Tibial nerve (tissue), 3 donors: ENCODE data around the gene SLC39A13.

Experiments
- POLR2A ChIP-seq, 2 donors: fragments of 450-650 bp; IDR thresholded peaks; one replicate each; pipeline ENCODE4 v1.6.1; 2017; ENCODE audit warnings: antibody characterized with exemption in 2 of 2, mild to moderate bottlenecking in 2 of 2, moderate library complexity in 2 of 2
- TF ChIP-seq, protein P1 (sequence below), 5 experiments: fragments of 200-600 bp in 3 of 5; fragments of 450-650 bp in 2 of 5; sonication (generic) in 3 of 5; IDR thresholded peaks; one replicate each; pipeline ENCODE4 v1.5.1; 2016 to 2019; ENCODE audit warnings: antibody characterized with exemption in 5 of 5, mild to moderate bottlenecking in 3 of 5, moderate library complexity in 2 of 5

DNA sequence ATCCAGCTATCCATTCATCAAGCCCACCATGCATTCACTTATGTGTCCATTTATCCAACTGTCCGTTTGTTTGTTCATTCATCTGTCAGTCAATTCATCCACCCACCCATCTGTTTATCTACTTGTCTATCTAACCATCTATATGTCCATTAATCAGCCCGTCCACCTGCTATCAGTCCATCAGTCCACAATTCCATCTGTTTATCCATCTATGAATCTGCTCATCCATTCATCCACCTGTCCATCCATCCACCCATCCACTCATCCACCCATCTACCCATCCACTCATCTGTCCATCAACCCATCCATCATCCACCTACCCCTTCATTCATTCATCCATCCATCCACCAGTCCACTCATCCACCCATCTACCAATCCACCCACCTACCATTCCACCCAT is 29.1 kb upstream of the SLC39A13 start:
- TF ChIP-seq POLR2A (IDR thresholded peaks at IDR 0.05) = no peak
- TF ChIP-seq, protein P1, sequence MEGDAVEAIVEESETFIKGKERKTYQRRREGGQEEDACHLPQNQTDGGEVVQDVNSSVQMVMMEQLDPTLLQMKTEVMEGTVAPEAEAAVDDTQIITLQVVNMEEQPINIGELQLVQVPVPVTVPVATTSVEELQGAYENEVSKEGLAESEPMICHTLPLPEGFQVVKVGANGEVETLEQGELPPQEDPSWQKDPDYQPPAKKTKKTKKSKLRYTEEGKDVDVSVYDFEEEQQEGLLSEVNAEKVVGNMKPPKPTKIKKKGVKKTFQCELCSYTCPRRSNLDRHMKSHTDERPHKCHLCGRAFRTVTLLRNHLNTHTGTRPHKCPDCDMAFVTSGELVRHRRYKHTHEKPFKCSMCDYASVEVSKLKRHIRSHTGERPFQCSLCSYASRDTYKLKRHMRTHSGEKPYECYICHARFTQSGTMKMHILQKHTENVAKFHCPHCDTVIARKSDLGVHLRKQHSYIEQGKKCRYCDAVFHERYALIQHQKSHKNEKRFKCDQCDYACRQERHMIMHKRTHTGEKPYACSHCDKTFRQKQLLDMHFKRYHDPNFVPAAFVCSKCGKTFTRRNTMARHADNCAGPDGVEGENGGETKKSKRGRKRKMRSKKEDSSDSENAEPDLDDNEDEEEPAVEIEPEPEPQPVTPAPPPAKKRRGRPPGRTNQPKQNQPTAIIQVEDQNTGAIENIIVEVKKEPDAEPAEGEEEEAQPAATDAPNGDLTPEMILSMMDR (IDR thresholded peaks at IDR 0.05) = no peak
